Glutamatergic neuron (in vitro differentiated cells): ENCODE data around the gene DIDO1. TPM values are rescaled to one million over a fixed set of nuclear protein-coding genes. Genes with fewer than 3 reads are reported as not detected.

Source experiments
- DNase-seq: peaks from one replicate; pipeline ENCODE4 v3.0.0; 2022
- H3K27ac Mint-ChIP-seq: one replicate; pipeline ENCODE4 v1.8.0; 2020; ENCODE audit warnings: mild to moderate bottlenecking, mixed read lengths, inconsistent platforms; ENCODE audit not compliant: unreplicated experiment
- H3K27me3 Mint-ChIP-seq: one replicate; pipeline ENCODE4 v1.8.0; 2020; ENCODE audit warnings: mild to moderate bottlenecking, moderate library complexity, mixed read lengths, inconsistent platforms; ENCODE audit not compliant: unreplicated experiment
- H3K36me3 Mint-ChIP-seq: one replicate; pipeline ENCODE4 v1.8.0; 2020; ENCODE audit warnings: mild to moderate bottlenecking, mixed read lengths, inconsistent platforms; ENCODE audit not compliant: unreplicated experiment
- H3K4me1 Mint-ChIP-seq: one replicate; pipeline ENCODE4 v1.8.0; 2020; ENCODE audit warnings: mild to moderate bottlenecking, low read depth, mixed read lengths, inconsistent platforms; ENCODE audit not compliant: unreplicated experiment
- H3K4me3 Mint-ChIP-seq: one replicate; pipeline ENCODE4 v1.8.0; 2020; ENCODE audit warnings: mild to moderate bottlenecking, mixed read lengths, inconsistent platforms; ENCODE audit not compliant: unreplicated experiment
- H3K9me3 Mint-ChIP-seq: one replicate; pipeline ENCODE4 v1.8.0; 2020; ENCODE audit warnings: mild to moderate bottlenecking, moderate library complexity, mixed read lengths, inconsistent platforms; ENCODE audit not compliant: unreplicated experiment
- total RNA-seq: library from RNA; stranded (reverse); fragmentation: NEBNext Ultra II Directional; extraction: Animal tissue kit (Norgen Biotek cat#: 25700); gene quantifications from one replicate; pipeline ENCODE4 v1.2.1, GENCODE V29; 2021; ENCODE audit not compliant: unreplicated experiment
- TF ChIP-seq, protein P1 (sequence below): fragments of 200-600 bp; sonication (generic); IDR thresholded peaks from one replicate; pipeline ENCODE4 v1.5.0; 2021; ENCODE audit not compliant: partially characterized antibody, unreplicated experiment

DIDO1 gene
- total RNA-seq, 1 donor from 2014 or later = 77.8 TPM

DNA sequence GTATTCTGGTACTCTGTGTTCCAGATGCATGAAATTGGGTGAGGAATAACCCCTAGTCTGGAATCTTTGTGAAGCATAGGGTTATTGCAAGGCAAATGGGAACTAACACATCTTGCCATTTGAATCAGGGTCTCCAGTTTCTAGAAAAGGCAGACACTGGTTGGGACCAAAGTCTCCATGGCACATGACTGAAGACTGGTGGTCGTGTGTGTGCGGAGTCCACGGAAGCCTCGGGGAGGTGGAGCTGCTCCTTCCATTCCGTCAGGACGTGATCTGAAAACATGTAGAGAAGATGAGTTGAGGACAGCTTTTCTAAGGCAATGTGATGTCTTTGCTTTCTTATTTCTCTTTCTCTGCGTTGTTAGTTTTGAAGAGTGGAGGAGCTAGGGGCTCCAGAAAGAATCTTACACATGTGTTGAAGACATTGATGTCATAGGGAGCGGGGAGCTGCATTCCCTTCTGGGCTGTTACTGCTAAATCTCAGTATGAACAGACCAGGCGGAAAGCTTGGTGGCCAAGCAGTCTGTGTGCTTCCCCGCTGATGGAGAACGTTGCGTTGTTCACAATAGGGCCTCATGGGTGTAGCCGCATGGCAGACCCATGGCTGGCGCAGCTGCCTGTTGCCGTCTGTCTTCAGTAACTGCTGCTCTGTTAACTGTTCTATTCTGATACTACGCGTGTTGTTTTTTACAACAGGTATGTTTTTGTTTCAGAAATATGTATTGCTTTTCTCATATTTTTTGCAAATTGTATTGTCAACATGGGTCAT, 21.4 kb upstream of the DIDO1 start:
- Mint-ChIP-seq H3K27ac (no peak overlapping the region), H3K4me1 (no peaks in the 10 kb centered on the region), H3K36me3 (peaks cover 12% of the 10 kb centered on the region), H3K9me3 (peaks cover 1% of the 10 kb centered on the region), H3K4me3 (peak overlapping the region; percentile 36), H3K27me3 (peaks cover 7% of the 10 kb centered on the region)
- TF ChIP-seq, protein P1, sequence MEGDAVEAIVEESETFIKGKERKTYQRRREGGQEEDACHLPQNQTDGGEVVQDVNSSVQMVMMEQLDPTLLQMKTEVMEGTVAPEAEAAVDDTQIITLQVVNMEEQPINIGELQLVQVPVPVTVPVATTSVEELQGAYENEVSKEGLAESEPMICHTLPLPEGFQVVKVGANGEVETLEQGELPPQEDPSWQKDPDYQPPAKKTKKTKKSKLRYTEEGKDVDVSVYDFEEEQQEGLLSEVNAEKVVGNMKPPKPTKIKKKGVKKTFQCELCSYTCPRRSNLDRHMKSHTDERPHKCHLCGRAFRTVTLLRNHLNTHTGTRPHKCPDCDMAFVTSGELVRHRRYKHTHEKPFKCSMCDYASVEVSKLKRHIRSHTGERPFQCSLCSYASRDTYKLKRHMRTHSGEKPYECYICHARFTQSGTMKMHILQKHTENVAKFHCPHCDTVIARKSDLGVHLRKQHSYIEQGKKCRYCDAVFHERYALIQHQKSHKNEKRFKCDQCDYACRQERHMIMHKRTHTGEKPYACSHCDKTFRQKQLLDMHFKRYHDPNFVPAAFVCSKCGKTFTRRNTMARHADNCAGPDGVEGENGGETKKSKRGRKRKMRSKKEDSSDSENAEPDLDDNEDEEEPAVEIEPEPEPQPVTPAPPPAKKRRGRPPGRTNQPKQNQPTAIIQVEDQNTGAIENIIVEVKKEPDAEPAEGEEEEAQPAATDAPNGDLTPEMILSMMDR = no peak
- no peak for DNase-seq

DNA sequence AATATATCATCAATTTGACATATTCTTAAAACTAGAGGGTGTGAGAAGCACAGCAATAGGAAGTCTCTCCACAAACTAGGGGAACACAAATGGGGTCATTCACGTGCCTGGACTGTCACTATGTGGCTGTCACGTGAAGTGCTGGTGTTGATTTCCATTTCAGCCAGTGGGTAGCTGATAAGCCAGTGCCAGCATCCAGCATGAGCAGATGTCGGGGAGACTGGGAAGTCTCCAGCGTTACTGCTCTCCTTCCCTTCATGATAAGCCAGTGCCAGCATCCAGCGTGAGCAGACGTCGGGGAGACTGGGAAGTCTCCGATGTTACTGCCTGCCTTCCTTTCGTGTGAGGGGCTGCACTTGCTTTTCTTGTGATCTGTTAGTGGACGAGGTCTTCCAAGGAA, 20.6 kb upstream of the DIDO1 start:
- no peak overlapping the region for H3K27ac Mint-ChIP-seq
- H3K27me3 Mint-ChIP-seq = peaks cover 7% of the 10 kb centered on the region
- DNase-seq = no peak
- H3K4me3 Mint-ChIP-seq = peak overlapping the region; percentile 36
- TF ChIP-seq, protein P1 = no peak
- peaks cover 12% of the 10 kb centered on the region for H3K36me3 Mint-ChIP-seq
- H3K9me3 Mint-ChIP-seq = peaks cover 1% of the 10 kb centered on the region
- no peaks in the 10 kb centered on the region for H3K4me1 Mint-ChIP-seq

DNA sequence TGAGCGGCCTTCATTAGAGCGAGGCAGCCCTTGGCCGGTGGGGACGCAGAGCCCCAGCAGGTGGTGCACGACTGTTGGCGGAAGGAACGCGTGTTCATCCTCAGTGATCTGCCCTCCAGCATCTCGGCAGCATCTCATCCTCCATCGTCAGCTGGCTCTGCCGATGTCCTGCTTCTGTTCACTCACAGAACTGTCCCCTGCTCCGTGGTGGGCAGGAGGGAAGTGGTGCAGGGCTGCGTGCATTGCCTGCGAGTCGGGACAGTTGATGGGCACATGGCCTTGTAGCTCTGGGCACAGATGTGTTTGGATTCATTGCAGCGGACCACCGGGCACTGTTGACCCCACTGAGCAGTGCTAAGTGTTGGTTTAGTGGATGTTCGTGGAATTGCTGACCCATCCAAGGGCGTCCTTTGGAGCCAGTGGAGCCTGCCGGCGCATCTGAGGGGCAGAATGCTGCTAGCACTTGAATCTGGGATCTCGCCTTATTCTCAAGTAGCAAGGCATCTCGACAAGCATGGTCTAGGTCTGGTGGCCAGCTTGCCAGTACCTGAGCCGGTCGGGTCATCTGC, 19.6 kb upstream of the DIDO1 start:
- peaks cover 12% of the 10 kb centered on the region for H3K36me3 Mint-ChIP-seq
- H3K9me3 Mint-ChIP-seq = peaks cover 1% of the 10 kb centered on the region
- DNase-seq = no peak
- TF ChIP-seq, protein P1 = no peak
- H3K4me3 Mint-ChIP-seq = no peak overlapping the region
- H3K27ac Mint-ChIP-seq = no peak overlapping the region
- peaks cover 5% of the 10 kb centered on the region for H3K27me3 Mint-ChIP-seq
- H3K4me1 Mint-ChIP-seq = no peaks in the 10 kb centered on the region

DNA sequence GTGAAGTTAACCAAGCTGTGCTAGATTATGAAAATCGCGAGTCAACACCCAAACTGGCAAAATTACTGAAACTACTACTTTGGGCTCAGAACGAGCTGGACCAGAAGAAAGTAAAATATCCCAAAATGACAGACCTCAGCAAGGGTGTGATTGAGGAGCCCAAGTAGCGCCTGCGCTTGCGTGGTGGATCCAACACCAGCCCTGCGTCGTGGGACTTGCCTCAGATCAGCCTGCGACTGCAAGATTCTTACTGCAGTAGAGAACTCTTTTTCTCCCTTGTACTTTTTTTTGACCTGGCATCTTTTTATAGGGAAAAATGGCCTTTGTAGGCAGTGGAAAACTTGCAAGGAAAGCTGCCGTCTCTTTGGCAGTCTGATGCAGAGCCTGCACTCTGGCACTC, 18.4 kb upstream of the DIDO1 start:
- TF ChIP-seq, protein P1 = no peak
- peaks cover under 1% of the 10 kb centered on the region for H3K27me3 Mint-ChIP-seq
- H3K9me3 Mint-ChIP-seq = peaks cover 1% of the 10 kb centered on the region
- H3K27ac Mint-ChIP-seq = no peak overlapping the region
- no peak for DNase-seq
- H3K4me3 Mint-ChIP-seq = no peak overlapping the region
- H3K4me1 Mint-ChIP-seq = no peaks in the 10 kb centered on the region
- H3K36me3 Mint-ChIP-seq = peaks cover 6% of the 10 kb centered on the region

DNA sequence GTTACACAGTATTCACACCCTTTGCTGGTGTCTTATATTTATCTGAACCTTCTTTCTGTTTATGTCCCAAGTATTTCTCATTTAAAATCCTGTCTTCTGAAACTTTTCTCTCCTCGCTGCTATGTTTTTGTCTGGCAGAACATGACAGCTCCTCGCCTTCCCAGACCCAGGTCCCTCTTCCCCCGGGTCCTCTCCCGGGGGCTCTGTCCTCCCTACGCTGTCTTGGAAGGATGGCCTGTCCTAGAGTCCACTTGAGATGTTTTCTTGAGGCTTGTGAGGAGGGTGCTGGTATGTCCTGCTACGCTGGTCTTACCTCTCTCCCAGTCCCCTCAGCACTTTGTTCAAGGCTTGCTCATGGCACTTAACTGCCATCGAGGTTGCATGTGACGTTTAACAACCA, 17.9 kb upstream of the DIDO1 start:
- Mint-ChIP-seq H3K4me3 (no peak overlapping the region), H3K4me1 (peaks cover 4% of the 10 kb centered on the region), H3K9me3 (peaks cover 1% of the 10 kb centered on the region), H3K36me3 (peaks cover 6% of the 10 kb centered on the region), H3K27ac (no peak overlapping the region), H3K27me3 (peaks cover 2% of the 10 kb centered on the region)
- TF ChIP-seq, protein P1 = no peak
- no peak for DNase-seq
